Fibroblast of pulmonary artery (primary cell): ENCODE results near the gene AHRR.
A peak's percentile ranks its signal among the peaks of the same experiment; 100 is the strongest.
"Not testable (repeated sequence)": the region's sequence is repeated elsewhere in the genome, so short reads cannot be mapped to it uniquely, and the experiment has no call there.

Experiments used
- DNase-seq: peaks from one replicate; pipeline ENCODE4 v3.0.0-alpha.2; 2010; ENCODE audit warnings: low read depth
- H3K4me3 ChIP-seq: replicated peaks from 2 replicates; pipeline ENCODE4 v1.5.1; 2011; ENCODE audit warnings: low read depth, mild to moderate bottlenecking, control low read depth, low read length, moderate library complexity
- CTCF ChIP-seq: IDR thresholded peaks from 2 replicates; pipeline ENCODE4 v1.5.1; 2011; ENCODE audit warnings: mild to moderate bottlenecking, control low read depth, low read length, inconsistent platforms; ENCODE audit errors: missing control alignments

Gene AHRR

GRCh38 chr5:469752-470483 lies 148.4 kb downstream of the AHRR start:
- no peak for DNase-seq
- no peak overlapping the region for H3K4me3 ChIP-seq
- no peak for TF ChIP-seq CTCF

GRCh38 chr5:470961-471749 lies 149.6 kb downstream of the AHRR start:
- no peak for DNase-seq
- peak overlapping the region; percentile 63 for H3K4me3 ChIP-seq
- TF ChIP-seq CTCF, result no peak

- peak overlapping the region; percentile 63 for H3K4me3 ChIP-seq
- TF ChIP-seq CTCF, result no peak
- no peak for DNase-seq
Measured at GRCh38 chr5:471750-472058, 150.2 kb downstream of the AHRR start.

- peak overlapping the region; percentile 63 for H3K4me3 ChIP-seq
- DNase-seq, result no peak
- TF ChIP-seq CTCF, result no peak
Measured at GRCh38 chr5:472076-472655, 150.7 kb downstream of the AHRR start.

- peak overlapping the region; percentile 71 for H3K4me3 ChIP-seq
- DNase-seq, result peak; percentile 77
- TF ChIP-seq CTCF, result no peak
Measured at GRCh38 chr5:472656-473550, 151.4 kb downstream of the AHRR start.

GRCh38 chr5:473551-474192 lies 152.2 kb downstream of the AHRR start:
- H3K4me3 ChIP-seq, result peak overlapping the region; percentile 71
- peak; percentile 39 for DNase-seq
- TF ChIP-seq CTCF, result no peak

GRCh38 chr5:474232-474839 lies 152.8 kb downstream of the AHRR start:
- not testable (repeated sequence) for DNase-seq
- peak overlapping the region; percentile 71 for H3K4me3 ChIP-seq
